Cardiac muscle cell (in vitro differentiated cells and primary cell): ENCODE results near the gene ZC3H4. TPM values are rescaled to one million over a fixed set of nuclear protein-coding genes. Genes with fewer than 3 reads are reported as not detected.
A peak's percentile ranks its signal among the peaks of the same experiment; 100 is the strongest.
"Not testable (repeated sequence)": the region's sequence is repeated elsewhere in the genome, so short reads cannot be mapped to it uniquely, and the experiment has no call there.

Experiments
- DNase-seq, 2 donors: peaks; one replicate each; pipeline versions ENCODE4 v3.0.0 to v3.0.0-alpha.2; 2010 to 2017; ENCODE audit warnings: low read depth in 1 of 2, low spot score in 1 of 2
- H3K27ac ChIP-seq: fragments of 200-600 bp; sonication (generic); 2 replicates; pipeline ENCODE4 v1.5.1; 2016
- H3K27me3 ChIP-seq: fragments of 200-600 bp; sonication (generic); 2 replicates; pipeline ENCODE4 v1.6.0; 2016; ENCODE audit warnings: control low read depth
- H3K36me3 ChIP-seq: fragments of 200-600 bp; sonication (generic); 2 replicates; pipeline ENCODE4 v1.5.1; 2016; ENCODE audit warnings: control low read depth
- H3K4me1 ChIP-seq: fragments of 200-600 bp; sonication (generic); 2 replicates; pipeline ENCODE4 v1.8.1; 2017; ENCODE audit warnings: low read depth, mild to moderate bottlenecking, mixed run types
- H3K4me3 ChIP-seq: fragments of 200-600 bp; sonication (generic); 2 replicates; pipeline ENCODE4 v1.5.1; 2016; ENCODE audit warnings: mild to moderate bottlenecking
- H3K9me3 ChIP-seq: fragments of 200-600 bp; sonication (generic); 2 replicates; pipeline ENCODE4 v1.5.1; 2017; ENCODE audit warnings: low read depth, mild to moderate bottlenecking, control low read depth
- CTCF ChIP-seq: IDR thresholded peaks from 2 replicates; pipeline ENCODE4 v1.5.1; 2012; ENCODE audit warnings: low read depth, mild to moderate bottlenecking, low read length
- polyA plus RNA-seq: library from polyadenylated mRNA; unstranded; fragments of >200 nt; fragmentation: Nextera tagmentation; extraction: Ambion mirVana; gene quantifications from 2 replicates; pipeline ENCODE4 v1.2.1, GENCODE V29; 2016
- total RNA-seq: library from RNA; depleted of rRNA; stranded (reverse); fragments of >200 nt; gene quantifications from 2 replicates; pipeline ENCODE4 v1.2.3, GENCODE V29; 2016

The ZC3H4 gene
- total and polyA plus RNA-seq, 2 experiments from 2014 or later = 5.0 to 34.6 TPM

- Histone ChIP-seq H3K27me3 (no peaks in the 10 kb centered on the region), H3K4me3 (no peak overlapping the region), H3K4me1 (no peaks in the 10 kb centered on the region), H3K27ac (peak overlapping the region; percentile 19), H3K9me3 (no peaks in the 10 kb centered on the region), H3K36me3 (no peaks in the 10 kb centered on the region)
- DNase-seq = peak in 1 of 2 donors; percentile 27
- TF ChIP-seq CTCF = no peak
These were observed 55.0 kb downstream of the ZC3H4 start for GRCh38 chr19:47058621-47059022.

DNA sequence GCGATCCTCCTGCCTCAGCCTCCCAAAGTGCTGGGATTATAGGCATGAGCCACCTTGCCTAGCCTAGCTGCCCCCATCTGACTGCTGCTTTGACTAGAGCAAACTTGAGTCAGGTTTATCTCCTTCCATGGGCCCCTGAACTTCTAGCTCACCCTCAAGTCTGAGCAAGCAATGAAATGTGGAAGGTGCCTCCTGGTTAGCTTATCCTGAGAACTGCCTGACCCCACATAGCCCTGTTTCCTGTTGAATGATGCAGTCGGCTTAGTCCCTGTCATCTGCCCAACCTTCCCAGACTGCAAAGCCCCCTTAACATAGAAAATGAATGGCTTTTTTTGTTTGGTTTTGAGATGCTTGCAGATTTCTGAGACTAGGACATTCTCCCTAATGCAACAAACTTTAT lies 56.2 kb downstream of the ZC3H4 start:
- DNase-seq = peak in 1 of 2 donors; percentile 14
- Histone ChIP-seq H3K36me3 (no peaks in the 10 kb centered on the region), H3K4me3 (no peak overlapping the region), H3K27me3 (no peaks in the 10 kb centered on the region), H3K9me3 (no peaks in the 10 kb centered on the region), H3K4me1 (no peaks in the 10 kb centered on the region), H3K27ac (no peak overlapping the region)
- no peak for TF ChIP-seq CTCF

GRCh38 chr19:47056411-47056810 lies 57.2 kb downstream of the ZC3H4 start:
- Histone ChIP-seq H3K4me3 (no peak overlapping the region), H3K36me3 (no peaks in the 10 kb centered on the region), H3K27me3 (no peaks in the 10 kb centered on the region), H3K4me1 (no peaks in the 10 kb centered on the region), H3K27ac (no peak overlapping the region), H3K9me3 (no peaks in the 10 kb centered on the region)
- no peak for DNase-seq
- TF ChIP-seq CTCF = no peak

- H3K9me3 ChIP-seq, DNase-seq, H3K4me3 ChIP-seq, H3K27me3 ChIP-seq, H3K4me1 ChIP-seq, H3K36me3 ChIP-seq, H3K27ac ChIP-seq: not testable (repeated sequence)
These were observed 63.0 kb downstream of the ZC3H4 start for GRCh38 chr19:47050562-47050961.

GRCh38 chr19:47049307-47049700 lies 64.3 kb downstream of the ZC3H4 start:
- Histone ChIP-seq H3K4me1 (no peaks in the 10 kb centered on the region), H3K4me3 (no peak overlapping the region), H3K27ac (no peak overlapping the region), H3K36me3 (no peaks in the 10 kb centered on the region), H3K27me3 (no peaks in the 10 kb centered on the region), H3K9me3 (no peaks in the 10 kb centered on the region)
- DNase-seq = peak in 1 of 2 donors; percentile 54
- TF ChIP-seq CTCF = no peak

GRCh38 chr19:47047763-47048405 lies 65.7 kb downstream of the ZC3H4 start:
- Histone ChIP-seq H3K27ac (peak overlapping the region; percentile 47), H3K27me3 (no peaks in the 10 kb centered on the region), H3K4me3 (peak overlapping the region; percentile 90), H3K4me1 (no peaks in the 10 kb centered on the region), H3K9me3 (no peaks in the 10 kb centered on the region), H3K36me3 (no peaks in the 10 kb centered on the region)
- TF ChIP-seq CTCF = no peak
- peak; percentile 91 to 92 for DNase-seq
